HG03135 (cell line): ENCODE results near the gene PREP.

Experiments
- ATAC-seq: cut with Tn5 transposase; IDR thresholded peaks from one replicate; pipeline ENCODE4 v1.9.1; 2021; ENCODE audit warnings: mild to moderate bottlenecking, moderate library complexity; ENCODE audit not compliant: unreplicated experiment

PREP gene

DNA sequence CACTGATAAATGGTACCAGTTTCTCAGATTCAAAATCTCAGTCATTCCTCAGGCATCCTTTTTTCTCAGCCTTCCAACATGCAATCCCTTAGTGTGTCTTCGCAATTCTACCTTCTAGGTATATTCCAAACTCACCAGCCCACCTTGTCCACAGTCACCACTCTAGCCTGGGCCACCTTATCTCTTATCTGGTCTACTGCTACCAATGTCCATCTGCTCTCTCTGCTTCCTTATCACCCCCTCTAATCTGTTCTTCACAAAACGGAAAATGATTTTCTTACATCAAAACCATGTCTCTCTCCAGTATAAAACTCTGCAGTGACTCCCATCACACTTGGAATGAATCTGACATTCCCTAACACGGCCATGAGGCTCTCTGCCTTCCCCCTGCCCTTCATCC lies 91.9 kb downstream of the PREP start:
- ATAC-seq: no peak

DNA sequence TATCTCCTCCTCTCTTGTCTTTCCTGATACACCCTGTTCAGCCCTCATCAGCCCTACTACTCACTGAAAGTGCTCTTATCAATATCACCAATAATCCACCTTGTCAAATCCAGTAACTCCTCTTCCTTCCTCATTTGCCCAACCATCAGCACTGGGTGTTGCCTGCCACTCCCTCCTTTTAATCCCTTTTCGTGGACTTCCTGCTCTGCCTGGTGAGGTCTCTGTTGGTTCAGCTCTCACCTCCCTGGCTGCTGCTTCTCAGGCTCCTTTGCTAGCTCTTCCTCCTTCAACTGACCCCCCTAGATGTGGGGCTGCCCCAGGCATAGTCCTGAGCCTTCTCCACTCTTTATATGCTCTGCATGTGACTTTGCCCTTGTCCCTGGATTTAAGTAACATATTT lies 92.5 kb downstream of the PREP start:
- no peak for ATAC-seq

DNA sequence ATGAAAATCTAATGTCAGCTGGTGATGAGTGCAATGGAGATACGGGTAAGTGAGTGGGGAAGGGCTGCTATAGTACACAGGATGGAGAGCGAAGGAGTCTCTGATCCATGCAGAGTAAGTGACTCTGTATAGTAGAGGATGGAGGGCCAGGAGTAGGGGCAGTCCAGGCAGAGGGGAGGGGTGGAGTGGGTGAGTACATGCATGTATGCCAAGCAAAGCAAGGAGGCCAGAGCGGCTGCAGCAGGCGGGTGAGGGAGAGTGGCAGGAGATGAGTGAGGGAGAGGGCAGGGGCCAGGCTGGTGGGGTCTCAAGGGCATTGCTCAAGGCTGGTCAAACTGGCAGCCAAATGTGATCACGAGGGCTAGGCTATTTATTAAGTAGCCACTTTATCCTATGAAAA lies 94.0 kb downstream of the PREP start:
- ATAC-seq: no peak

DNA sequence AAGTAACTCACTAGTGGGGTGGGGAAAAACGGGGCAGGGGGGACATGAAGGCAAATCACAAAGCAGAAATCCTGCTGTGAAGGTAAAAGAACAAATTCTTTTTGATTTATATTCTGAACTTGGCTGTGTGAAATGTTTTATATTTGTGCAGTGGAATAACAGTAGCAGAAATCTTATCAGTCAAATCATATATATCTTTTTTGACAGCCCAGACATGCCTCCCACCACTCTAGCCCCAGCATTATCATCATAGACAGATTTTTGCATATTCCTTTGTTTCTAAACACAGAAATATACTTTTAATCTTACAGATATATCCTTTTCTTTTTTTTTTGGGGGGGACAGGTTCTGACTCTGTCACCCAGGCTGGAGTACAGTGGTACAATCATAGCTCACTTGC lies 97.4 kb downstream of the PREP start:
- ATAC-seq: no peak

DNA sequence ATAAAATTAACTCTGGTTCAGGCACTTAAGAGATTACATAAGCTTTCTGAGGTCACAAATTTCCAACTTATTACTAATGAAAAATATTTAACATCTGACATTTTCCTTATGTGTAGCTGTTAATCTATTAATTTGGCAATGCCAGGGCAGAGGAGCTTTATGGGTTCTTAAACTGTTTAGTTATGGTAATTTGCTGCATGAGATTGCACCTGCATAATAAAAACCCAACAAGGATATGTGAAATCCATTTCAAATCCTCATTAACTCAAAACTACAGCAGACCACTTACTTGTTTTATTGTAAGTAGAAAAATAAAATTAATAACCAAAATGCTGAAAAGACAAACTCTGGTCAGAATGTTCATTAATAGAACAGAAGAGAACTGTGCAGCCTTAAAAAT lies 98.1 kb downstream of the PREP start:
- ATAC-seq: no peak

DNA sequence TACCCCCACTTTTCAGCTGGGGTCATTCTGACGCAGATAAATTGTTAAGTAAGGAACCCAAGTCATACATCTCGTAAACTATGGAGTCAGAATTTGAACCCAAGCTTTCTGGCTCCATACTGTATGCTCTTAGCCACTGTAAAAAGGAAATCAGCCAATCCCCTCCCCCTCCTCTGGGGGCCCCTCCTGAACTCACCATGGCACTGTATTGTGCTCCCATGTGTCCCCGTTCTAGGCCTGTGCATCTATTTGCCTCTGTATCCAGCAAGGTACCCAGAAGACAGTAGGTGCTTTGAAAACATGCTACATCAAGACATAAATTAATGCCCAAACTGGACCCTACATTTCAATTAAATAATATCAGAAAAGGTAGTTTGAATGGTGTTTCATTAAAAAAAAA lies 98.5 kb downstream of the PREP start:
- no peak for ATAC-seq

DNA sequence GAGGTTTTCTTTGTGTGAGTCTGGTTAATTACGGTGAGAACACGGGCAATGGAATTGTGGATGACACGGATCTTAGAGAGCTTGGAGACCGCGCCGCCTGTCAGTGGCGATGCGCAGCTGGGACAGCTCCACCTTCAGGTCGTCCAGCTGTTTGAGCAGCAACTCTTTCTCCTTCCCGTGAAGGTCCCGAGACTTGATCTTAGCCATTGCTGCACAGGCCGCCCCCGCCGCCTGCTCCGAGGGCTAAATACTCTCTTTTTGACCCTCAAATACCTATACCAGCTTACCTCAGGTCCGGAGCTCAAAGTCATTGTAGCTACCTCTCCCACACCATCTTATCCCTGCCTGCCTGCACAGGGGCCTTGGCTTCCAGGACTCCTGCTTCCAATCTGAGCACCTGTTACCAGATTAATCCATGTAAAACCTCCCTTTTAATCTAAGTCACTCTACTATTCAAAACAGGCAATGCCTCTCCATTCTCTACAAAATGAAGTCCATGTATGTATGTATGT lies 100.2 kb downstream of the PREP start:
- no peak for ATAC-seq

DNA sequence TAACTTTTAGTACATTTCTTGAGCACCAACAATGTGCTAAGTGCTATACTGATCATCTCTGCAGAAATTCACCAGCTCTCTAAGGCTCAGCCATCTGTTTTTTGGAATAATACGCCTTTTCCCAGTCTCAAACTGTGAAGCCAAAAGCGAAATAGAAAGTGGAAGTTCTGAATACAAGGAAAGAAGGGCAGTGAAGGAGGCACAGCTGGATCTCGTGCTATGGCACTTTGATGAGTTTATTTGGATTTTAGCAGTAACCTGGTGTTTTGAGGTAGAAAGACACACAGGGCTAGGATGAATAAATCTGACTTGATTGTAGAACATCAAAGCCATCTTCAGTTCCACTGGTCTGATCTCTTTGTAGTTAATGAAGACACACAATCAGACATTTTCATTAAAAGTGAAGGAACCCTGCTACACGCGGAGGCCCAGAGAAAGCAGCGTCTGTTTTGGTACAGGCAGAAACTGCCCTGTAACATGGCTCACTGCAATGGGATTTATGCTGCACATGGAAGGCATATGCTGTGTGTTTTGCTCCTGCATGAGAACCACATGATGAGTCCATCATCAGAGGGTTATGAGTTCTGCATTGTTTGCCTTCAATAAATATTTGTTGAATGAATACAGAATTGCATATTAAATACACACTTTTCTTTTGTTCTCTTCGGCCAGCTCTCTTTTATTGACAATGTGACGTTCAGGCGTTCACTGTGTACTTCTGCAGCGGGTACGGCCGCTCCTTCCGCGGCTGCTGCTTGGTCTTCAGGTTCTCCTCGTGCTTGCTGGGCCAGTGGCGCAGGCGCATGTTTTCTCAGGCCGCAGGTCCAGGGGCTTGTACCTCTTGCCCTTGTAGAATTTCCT lies 100.9 kb downstream of the PREP start:
- no peak for ATAC-seq

DNA sequence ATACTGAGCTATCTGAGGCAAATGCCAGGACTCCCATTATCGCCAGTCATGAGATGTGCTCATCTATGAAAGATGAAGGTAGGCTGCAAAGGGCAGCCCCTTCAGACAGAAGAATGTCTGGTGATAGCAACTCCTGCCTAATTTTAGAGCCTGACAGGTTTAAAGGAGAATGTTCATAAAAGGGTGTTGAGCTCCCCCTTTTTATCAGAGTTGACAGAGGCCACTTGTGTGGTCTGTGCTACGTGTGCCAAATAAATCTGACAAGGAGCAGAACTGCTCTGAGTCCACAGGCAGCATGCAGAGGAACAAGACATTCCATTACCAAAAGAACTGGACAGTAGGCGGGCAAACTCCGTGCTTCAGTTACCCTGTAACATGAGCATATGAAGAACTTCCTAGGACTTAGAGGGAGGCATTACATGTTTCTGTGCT lies 101.8 kb downstream of the PREP start:
- ATAC-seq: no peak

DNA sequence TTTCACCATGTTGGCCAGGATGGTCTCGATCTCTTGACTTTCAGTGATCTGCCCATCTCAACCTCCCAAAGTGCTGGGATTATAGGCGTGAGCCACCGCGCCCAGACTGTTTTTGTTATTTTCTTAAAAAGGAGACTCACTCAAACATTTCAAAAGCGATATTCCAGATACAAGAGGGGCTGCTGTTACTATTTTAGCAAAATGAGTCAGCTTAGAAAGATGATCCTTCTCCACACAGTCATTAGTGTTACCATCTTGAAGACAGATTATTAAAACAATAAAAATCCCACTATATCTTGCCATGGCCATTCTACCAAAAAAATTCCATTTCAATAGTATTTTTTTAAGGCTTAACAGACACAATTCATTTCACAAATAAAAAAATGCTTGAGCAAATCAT lies 102.8 kb downstream of the PREP start:
- ATAC-seq: no peak

DNA sequence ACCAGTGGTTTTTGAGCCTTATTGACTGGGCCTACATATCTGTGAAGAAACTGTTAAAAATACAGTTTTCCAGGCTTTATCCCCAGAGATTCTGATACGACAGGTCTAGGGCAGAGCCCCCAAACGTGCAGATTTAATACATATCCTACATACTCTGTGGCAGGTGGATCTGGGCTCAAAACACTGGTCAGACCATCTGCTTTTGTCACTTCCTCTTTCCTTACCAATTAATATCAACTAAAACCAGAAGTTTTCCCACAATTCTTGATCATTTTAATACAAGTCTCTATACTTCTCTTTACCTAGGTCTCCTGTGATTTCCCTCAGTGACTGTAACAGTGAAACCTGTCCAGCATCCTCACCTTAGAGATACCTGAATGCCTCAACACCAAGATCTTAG lies 108.8 kb downstream of the PREP start:
- no peak for ATAC-seq

DNA sequence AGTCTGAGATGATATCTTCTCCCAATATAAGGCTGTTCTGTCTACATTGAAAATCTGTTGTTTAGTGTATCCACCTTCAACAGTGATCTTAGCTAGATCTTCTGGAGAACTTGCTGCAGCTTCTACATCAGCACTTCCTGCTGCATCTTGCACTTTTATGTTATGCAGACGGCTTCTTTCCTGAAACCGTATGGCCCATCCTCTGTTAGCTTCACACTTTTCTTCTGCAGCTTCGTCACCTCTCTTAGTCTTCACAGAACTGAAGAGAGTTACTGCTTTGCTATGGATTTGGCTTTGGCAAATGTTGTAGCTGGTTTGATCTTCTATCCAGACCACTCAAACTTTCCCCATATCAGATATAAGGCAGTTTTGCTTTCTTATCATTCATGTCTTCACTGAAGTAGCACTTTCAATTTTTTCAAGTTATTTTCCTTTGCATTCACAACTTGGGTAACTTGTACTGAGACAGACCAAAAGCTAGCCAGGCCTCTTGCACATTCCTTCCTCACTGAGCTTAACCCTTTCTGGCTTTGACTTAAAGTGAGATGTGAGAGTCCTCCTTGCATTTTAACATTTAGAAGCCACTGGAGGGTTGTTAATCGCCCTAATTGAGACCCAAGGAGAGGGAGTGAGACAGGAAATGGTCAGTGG lies 110.1 kb downstream of the PREP start:
- no peak for ATAC-seq

DNA sequence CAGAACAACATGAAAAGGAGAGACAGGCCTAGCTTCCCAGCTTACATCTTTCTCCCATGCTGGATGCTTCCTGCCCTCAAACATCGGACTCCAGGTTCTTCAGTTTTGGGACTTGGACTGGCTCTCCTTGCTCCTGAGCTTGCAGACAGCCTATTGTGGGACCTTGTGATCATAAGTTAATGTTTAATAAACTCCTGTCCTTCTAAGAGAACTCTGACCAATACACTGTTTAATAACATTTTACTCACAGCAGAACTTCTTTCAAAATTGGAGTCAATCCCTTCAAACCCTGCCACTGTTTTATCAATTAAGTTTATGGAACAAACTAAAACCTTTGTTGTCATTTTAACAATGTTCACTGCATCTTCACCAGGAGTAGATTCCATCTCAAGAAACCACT lies 111.4 kb downstream of the PREP start:
- no peak for ATAC-seq

DNA sequence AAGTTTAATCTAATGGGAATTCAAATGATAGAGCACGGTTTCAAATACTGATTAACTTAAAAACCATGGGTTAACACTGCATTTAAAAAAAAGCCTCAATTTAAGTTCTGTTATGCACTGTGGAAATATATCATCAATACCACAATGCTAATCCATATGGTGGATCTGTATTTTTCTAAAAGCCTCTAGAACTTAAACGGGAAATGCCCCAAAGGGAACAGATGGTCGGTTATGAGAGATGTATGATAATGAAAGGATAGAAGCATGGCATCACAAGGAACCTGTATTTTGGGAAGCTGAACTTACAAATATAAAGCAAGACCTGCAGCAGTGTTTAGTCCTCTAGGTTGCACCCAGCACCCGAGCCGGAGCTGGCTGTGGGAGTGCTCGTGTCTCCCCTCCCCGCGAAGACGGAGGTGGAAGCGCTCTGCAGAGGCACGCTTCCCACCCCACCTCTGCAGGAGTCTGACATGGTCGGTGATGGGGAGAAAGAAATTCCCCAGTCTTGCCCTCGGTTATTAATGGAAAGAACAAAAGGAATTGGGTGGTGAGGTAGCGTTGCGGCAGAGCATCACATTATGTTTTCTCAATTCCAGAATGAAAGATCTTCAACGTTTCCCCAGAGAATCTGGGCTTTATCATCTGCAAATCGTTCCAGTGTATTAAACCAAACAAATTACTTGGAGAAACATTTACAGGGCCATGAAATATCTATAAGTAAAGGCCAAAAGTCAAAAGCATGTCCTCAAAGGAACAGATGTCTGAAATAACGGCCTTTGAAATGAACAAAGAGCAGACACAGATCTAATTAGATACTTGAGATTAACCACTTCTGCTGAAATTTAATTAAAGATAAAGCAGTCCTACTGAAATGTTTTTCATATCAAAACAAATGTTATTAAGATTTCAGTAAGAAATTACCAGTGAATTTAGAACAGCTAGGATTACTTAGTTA lies 120.0 kb downstream of the PREP start:
- ATAC-seq: no peak

DNA sequence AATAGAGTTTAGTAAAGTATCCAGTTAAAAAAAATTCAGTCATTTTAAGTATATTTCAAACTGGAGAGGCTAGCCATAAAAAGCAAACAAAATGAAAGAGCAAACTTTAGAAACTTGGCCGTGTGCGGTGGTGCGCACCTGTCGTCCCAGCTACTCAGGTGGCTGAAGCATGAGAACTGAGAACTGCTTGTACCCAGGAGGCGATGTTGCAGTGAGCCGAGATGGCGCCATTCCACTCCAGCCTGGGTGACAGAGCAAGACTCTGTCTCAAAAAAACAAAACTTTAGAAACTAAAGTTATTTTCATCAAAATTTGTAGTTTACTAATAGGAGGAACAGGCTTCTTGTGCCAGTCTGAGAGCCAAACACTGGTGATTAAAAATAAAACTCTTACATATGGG lies 122.8 kb downstream of the PREP start:
- ATAC-seq: no peak

DNA sequence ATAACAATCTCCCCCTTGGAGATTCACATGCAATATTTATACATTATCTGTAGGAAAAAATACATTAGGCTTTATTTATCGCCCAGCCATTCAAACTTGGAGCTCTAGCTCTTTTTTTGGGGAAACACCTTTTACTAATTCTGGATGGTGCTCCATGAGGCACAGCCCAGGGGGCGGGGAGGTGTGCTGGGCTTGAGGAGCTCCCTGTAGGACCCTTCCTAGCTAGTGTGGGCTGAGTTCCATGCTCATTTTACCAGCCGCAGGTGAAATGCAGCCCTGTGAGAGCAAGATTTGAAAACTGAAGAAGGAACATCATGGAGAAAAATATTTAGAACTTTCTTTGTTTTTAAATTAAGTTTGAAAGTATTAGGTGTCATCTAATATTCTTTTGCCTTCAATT lies 123.4 kb downstream of the PREP start:
- no peak for ATAC-seq

DNA sequence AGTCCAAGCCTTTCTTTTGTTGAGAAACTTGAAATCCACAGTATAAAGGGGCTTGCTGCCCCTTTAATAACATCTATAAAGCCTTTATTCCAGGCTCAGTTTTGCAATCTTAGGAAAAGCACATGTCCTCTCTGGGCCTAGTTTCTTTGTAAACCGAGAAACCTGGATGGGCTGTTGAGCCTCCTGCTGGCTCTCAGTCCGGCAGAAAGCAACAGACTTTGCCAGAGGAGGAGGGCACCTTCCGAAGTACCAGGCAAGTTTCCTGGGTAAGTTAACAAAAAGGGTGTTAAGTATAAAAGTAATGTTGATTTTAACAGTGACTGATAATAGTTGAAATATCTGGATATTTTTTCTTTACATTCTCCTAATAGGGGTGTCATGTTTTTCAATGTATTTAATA lies 124.1 kb downstream of the PREP start:
- no peak for ATAC-seq

DNA sequence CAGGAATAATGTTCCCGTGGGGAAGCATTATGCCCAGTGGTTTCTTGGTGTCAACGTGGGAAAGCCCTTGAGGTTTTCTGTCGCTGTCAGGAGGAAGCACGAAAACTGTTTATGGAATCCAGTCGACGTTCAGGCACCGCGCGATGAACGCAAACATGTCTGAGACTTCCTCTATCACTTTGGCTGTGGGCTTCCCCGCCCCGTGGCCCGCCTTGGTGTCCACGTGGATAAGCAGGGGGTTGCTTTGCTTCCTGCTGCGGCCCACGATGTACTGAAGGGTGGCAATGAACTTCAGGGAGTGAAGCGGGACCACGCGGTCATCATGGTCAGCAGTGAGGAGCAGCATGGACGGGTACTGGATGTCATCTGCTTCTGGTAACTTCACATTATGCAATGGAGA lies 124.8 kb downstream of the PREP start:
- ATAC-seq: no peak

DNA sequence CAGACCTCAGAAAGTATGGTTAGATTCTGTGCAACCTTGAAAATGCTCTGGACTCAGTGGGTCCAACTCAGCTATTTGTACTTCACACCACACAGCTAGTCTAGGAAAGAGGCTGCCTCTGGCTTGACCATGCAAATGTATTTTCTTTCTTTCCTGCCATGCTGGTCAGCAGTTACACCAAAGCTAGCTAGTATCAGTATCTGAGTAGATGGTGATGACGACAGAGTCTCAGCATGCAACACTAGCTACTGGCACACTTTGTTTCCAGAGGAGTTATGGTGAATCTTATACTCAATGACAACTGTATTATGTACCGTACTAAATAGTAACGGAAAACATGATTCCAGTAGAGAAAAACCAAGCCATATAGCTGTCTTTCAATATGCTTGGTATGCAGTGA lies 126.5 kb downstream of the PREP start:
- no peak for ATAC-seq

DNA sequence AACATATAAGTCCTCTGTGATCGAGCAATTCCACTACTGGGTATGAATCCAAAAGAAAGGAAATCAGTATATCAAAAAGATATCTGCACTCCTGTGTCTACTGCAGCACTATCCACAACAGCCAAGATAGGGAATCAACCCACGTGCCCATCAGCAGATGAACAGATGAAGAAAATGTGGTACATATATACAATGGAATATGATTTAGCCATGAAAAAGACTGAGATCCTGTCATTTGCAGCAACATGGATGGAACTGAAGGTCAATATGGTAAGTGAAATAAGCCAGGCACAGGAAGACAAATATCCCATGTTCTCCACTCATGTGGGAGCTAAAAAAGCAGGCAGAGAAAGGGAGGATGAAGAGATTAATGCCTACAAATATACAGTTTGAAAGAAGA lies 127.3 kb downstream of the PREP start:
- no peak for ATAC-seq

DNA sequence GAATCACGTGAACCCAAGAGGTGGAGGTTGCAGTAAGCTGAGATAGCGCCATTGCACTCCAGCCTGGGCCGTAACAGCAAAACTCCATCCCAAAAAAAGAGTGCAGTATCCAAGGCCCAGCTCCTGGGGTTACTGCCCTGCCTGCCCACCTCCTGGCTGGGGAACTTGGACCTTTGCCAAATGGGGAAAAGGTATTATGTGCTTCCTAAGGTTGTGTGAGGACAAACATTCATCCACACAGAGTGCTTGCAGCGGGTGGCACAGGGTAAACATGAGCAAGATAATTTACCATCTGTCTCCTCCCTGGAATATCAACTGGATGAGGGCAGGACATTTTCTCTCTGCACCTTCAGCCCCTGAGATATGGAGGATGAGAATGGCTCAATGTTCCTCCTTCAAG lies 128.2 kb downstream of the PREP start:
- ATAC-seq: no peak
